ENCODE results near the gene STIMATE. TPM values are rescaled to one million over a fixed set of nuclear protein-coding genes. Genes with fewer than 3 reads are reported as not detected.

The STIMATE gene
- total and polyA plus RNA-seq, 2 of the 4 experiments (the other 2 are of a cell fraction), result 10.6 to 17.8 TPM

GRCh38 chr3:52848617-52849016 is 48.7 kb downstream of the STIMATE start:
- peaks cover 18% of the 10 kb centered on the region for H3K36me3 ChIP-seq (ENCODE audit: control insufficient read depth, insufficient read depth, low read length)
- H4K91ac ChIP-seq (ENCODE audit: insufficient read depth, low read depth, low read length), result no peak overlapping the region
- dilution Hi-C loops (cut with HindIII; ENCODE audit: low sequenced_read_pairs, unreplicated experiment) (no loop called here), intact Hi-C loops (cut with micrococcal nuclease) (no loop called here), in situ Hi-C loops (cut with MboI; ENCODE audit: low sequenced_read_pairs) (no loop called here)
- H2BK5ac ChIP-seq (ENCODE audit: low read depth, low read length, poor library complexity, severe bottlenecking), result no peak overlapping the region
- H3K4me2 ChIP-seq (ENCODE audit: low read depth, low read length), result no peak overlapping the region
- no peak overlapping the region for H3K56ac ChIP-seq (ENCODE audit: extremely low read depth, insufficient read depth, low read length)
- H3K14ac ChIP-seq (replicated peaks; ENCODE audit: low read depth, low read length), result no peak overlapping the region
- no peak overlapping the region for H2BK15ac ChIP-seq (ENCODE audit: low read depth, low read length)
- no peak overlapping the region for H3K18ac ChIP-seq (ENCODE audit: low read depth, low read length)
- H3K9me3 ChIP-seq (ENCODE audit: control insufficient read depth, insufficient read depth, low read length), result no peaks in the 10 kb centered on the region
- H3K4me1 ChIP-seq (ENCODE audit: control insufficient read depth, insufficient read depth, low read length), result peaks cover 11% of the 10 kb centered on the region; the same call in 1 of the 2 replicates
- peak; percentile 89 for ATAC-seq (ENCODE audit: low read depth)
- no peaks in the 10 kb centered on the region for H3K27me3 ChIP-seq (ENCODE audit: control insufficient read depth, insufficient read depth, low read length)
- no peak overlapping the region for H3K27ac ChIP-seq (ENCODE audit: insufficient read depth, low read length)
- ChIA-PET POLR2A (ENCODE audit: unreplicated experiment) (no interaction called here), CTCF (interaction anchor here (0.6 to 1.2 kb wide), 2 partner anchors 13 to 138 kb away, joined by 3 read pairs; partner anchors contain the start of gene MUSTN1)
- H4K8ac ChIP-seq (ENCODE audit: low read depth in 2 of 2, low read length in 2 of 2), result no peak overlapping the region
- no peak overlapping the region for H3K4me3 ChIP-seq (ENCODE audit: insufficient read depth, low read depth, low read length)
- TF ChIP-seq RAD21 (IDR thresholded peaks at IDR 0.05; ENCODE audit: low read length) (peak; percentile 3; the same call in 1 of the 2 replicates), ELK1 (IDR thresholded peaks at IDR 0.05; ENCODE audit: borderline replicate concordance, low read depth, low read length) (no peak), FOS (IDR thresholded peaks at IDR 0.05; ENCODE audit: low read depth, low read length) (peak; percentile 80), MAZ (IDR thresholded peaks at IDR 0.05; ENCODE audit: borderline replicate concordance, low read depth, low read length) (peak; percentile 17; the same call in 1 of the 2 replicates), CEBPB (IDR thresholded peaks at IDR 0.05; ENCODE audit: low read depth, low read length) (no peak)
- H4K5ac ChIP-seq (ENCODE audit: low read depth, low read length), result no peak overlapping the region
- no peak overlapping the region for H3K4ac ChIP-seq (ENCODE audit: low read depth, low read length)
- H3K9ac ChIP-seq (ENCODE audit: low read depth, low read length), result no peak overlapping the region
- no peak overlapping the region for H2AK5ac ChIP-seq (ENCODE audit: low read depth, low read length)
- no peaks in the 10 kb centered on the region; a peak in 1 of 4 replicates for H3K79me1 ChIP-seq (ENCODE audit: low read depth in 1 of 2, low read length in 2 of 2)
- no peaks in the 10 kb centered on the region; the same call in 1 of the 2 replicates for H3K9me1 ChIP-seq (ENCODE audit: insufficient read depth, low read length)
- no peak overlapping the region for H2BK20ac ChIP-seq (ENCODE audit: low read depth, low read length)
- H3K23ac ChIP-seq (ENCODE audit: low read depth, low read length), result no peak overlapping the region
- H2AK9ac ChIP-seq (replicated peaks; ENCODE audit: low read depth, low read length, poor library complexity), result no peak overlapping the region
- DNase-seq, result peak; percentile 91
- 83% methylated on average over 3 of the region's 7 CpGs; no CpG with 5 or more reads in 1 of the 2 experiments for WGBS, 2 experiments (ENCODE audit: extremely low coverage in 2 of 2, insufficient read length in 1 of 2)
- H4K20me1 ChIP-seq (ENCODE audit: insufficient read depth, low read length), result peaks cover 5% of the 10 kb centered on the region; the same call in 1 of the 2 replicates
- no peak overlapping the region for H2BK120ac ChIP-seq (ENCODE audit: low read depth, low read length)
- BruUV-seq (replicated peaks), result no TSS peak
- no peak overlapping the region for H2AFZ ChIP-seq (replicated peaks; ENCODE audit: low read length, poor library complexity)

Data from IMR-90 (cell line).